HG03439 (cell line): ENCODE data around the gene SMCHD1.

Source experiments
- ATAC-seq: cut with Tn5 transposase; IDR thresholded peaks from one replicate; pipeline ENCODE4 v1.9.1; 2021; ENCODE audit warnings: mild to moderate bottlenecking, moderate library complexity; ENCODE audit not compliant: unreplicated experiment

SMCHD1 gene

GRCh38 chr18:2655178-2655953 is at the start of gene SMCHD1:
SMCHD1 (plus strand) TSS chr18:2655726; CDS start chr18:2656076, 350 bp downstream.
- ATAC-seq: peak; percentile 66

DNA sequence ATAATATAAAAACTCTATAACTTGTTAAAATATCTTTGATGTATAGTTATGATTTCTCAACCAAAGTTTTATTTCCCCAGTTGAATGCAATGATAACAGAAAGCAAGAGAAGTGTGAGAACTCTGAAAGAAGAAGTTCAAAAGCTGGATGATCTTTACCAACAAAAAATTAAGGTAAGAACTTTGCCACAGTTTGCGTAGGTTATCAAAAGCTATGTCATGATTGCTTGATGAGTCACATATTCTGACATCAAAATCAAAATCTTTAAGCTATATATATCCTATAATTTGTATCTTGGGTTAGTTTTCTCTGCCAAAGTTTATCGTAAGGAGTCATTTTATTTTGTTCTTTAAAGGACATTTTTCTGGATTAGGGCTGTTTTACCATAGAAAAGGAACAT is 49.2 kb upstream of the SMCHD1 start:
- no peak for ATAC-seq

DNA sequence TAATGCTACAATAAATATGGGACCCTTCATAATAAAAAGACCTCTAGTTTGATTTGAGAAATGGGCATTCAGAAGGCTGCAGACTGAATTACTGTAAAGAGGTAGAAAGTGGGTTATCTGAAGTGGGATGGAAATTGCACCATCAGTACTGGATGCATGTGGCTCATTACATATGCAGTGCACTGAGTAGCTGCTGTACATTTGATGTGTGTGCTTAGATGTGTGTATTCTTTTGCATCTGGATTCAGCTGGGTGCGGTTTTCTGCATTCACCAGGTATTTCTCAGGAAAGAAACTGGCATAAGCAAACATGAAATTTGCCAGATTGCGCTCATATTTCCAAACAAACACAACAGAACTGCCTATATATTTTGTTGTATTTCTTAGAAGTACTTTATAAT is 45.9 kb upstream of the SMCHD1 start:
- ATAC-seq: no peak

- ATAC-seq: no peak
Observed at GRCh38 chr18:2610549-2610948, 45.0 kb upstream of the SMCHD1 start.

- ATAC-seq: no peak
Observed at GRCh38 chr18:2612996-2613395, 42.5 kb upstream of the SMCHD1 start.

DNA sequence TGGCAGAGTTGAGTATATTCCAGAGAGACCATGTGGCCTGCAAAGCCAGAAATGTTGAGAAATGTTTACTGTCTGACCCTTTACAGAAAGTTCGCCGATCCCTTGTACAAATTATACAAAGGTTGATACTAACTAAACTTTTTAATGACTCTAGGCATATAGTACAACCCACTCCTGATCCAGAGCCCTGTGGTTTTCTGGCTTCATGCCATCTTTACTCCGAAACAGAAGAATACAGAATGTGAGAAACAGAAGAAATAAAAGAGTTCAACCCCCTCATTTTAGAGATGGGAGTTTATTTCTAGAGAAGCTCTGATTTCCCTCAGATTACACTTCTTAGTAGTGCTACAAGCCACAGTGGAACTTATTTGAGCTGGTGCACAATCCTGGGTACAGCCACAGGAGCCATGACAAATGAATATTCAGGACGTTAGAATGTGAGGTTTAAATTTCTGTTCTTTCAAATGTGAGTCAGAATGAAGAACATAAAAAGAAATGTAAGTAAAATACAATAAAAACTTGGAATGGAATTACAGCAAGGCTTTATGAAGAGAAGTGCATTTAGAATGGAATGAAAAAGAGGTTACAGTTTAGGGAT is 38.0 kb upstream of the SMCHD1 start:
- ATAC-seq: no peak

- ATAC-seq: no peak
Observed at GRCh38 chr18:2618009-2618408, 37.5 kb upstream of the SMCHD1 start.

- ATAC-seq: no peak
Observed at GRCh38 chr18:2625217-2625616, 30.3 kb upstream of the SMCHD1 start.

DNA sequence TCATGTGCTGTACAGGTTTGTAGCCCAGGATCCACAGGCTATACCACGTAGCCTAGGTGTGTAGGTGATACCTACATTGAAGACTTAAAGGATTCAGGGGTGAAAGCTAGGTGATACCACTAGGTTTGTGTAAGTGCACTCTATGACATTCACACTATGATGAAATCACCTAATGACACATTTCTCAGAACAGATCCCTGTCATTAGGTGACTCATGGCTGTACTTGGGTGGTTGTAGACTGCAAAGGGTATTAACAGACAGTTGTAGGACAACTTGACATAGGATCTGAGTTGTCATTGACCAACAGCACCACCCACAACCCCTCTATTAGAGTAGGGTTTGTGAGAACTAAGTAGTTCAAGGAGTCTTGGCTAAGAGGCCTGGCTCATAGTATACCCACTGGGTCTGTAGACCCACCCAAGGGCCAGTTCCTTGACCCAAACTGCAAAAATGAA is 27.7 kb upstream of the SMCHD1 start:
- ATAC-seq: no peak

DNA sequence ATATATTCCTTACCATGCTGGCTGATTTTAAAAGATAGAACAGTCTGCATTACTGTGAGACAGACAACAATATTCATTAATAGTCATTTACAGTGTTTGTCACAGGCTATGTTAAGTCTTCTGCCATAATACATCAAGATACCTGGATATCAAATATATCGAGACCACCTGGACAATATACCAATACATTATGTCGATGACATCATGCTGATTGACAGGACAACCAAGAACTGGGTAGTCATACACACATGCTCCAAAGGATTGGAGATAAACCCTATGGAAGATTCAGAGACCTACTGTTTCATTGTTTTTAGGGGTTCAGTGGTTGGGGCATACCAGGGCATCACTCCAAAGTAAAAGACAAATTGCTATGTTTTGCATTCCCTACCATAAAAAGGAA is 26.5 kb upstream of the SMCHD1 start:
- ATAC-seq: no peak

DNA sequence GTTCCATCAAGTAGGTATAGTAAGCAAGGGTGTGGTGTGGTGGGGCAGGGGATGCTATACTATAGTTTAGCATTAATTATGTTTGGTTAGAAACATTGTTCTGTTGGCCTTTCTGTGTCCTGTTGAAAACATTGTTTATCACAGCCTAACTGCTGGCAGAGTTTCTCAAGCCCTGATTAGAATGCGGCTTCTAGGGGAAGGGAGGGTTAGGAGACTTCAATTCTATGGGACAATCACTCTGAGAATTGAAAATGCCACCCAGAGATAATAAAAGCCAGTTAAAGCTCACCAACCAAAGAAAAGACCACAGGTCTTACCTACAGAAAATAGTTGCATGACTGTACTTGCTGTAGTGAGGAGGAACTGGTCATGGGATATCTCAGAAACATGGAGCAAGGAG is 19.9 kb upstream of the SMCHD1 start:
- ATAC-seq: no peak

DNA sequence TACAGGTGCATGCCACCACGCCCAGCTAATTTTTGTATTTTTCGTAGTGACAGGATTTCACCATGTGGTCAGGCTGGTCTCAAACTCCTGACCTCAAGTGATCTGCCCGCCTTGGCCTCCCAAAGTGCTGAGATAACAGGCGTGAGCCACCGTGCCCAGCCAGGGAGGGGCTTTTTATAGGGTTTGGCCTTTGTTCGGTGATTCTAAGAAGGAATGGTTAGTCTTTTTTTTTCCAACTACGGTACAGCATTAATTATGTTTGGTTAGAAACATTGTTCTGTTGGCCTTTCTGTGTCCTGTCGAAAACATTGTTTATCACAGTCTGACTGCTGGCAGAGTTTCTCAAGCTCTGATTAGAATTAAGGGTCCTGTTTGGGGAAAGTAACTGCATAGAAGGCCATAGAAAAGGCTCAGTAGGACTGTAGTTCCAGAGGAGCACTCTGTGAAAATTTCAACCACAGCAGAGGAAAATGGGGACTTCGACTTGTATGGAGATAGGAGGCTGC is 19.3 kb upstream of the SMCHD1 start:
- no peak for ATAC-seq

GRCh38 chr18:2641638-2642037 is 13.9 kb upstream of the SMCHD1 start:
- peak; percentile 69 for ATAC-seq

DNA sequence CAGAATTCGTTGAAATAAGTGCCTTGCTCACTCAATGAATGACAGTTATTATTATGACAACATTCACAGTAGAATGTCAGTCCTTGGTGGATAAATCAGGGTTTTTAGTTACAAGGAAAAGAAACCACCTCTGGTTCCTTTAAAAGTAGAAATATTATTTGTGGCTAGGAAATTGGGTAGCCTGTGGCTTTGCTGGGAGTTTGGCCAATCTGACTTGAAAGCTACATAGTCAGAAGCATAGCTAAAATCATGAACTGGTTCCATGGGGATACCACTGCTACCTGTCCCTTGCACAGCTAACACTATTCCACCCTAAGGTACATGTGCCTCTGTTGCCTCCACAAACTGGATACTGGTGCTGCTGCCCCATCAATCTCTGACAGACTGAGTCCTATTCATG is 12.8 kb upstream of the SMCHD1 start:
- ATAC-seq: no peak

- ATAC-seq: no peak
Observed at GRCh38 chr18:2644535-2644934, 11.0 kb upstream of the SMCHD1 start.

- no peak for ATAC-seq
Observed at GRCh38 chr18:2651981-2652380, 3.5 kb upstream of the SMCHD1 start.

GRCh38 chr18:2653467-2653866 is 2.1 kb upstream of the SMCHD1 start:
- ATAC-seq: no peak

DNA sequence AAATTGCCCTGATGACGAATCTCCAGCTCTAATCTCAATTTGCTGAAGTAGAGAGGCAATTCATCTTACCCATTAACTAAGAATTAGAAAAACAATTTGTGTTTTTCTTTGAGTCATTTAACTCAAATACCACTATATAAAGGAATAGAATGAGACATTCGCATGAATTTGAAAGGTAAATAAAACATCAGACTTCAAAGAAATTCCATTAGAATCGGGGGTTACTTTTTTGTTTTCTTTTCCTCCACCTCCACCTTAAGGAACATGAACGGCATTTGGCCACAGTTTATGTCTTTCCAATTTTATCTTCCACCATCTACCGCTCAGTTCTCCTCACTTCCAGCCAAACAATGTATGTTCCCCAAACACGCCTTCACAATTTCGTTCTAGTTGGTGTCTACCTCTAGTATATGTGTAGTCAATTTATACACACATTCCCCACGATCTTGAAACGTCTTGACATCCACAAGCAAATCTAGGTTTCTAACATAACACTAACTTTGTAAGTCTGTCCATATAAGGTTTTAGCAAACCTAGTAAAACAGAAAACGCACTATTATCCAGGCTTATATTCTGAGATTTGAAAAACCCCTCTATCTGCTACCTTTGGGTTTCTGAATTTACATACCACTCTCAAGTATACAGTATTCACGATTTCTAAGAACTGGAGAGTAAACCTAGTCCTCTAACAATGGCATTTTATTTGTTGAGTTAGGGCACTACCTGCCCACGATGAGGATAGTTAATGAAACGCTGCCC is 1.2 kb upstream of the SMCHD1 start:
- no peak for ATAC-seq

GRCh38 chr18:2654928-2655177 is 673 bp upstream of the SMCHD1 start:
- ATAC-seq: peak; percentile 40

- peak; percentile 33 for ATAC-seq
Observed at GRCh38 chr18:2655954-2656236, 369 bp downstream of the SMCHD1 start.

DNA sequence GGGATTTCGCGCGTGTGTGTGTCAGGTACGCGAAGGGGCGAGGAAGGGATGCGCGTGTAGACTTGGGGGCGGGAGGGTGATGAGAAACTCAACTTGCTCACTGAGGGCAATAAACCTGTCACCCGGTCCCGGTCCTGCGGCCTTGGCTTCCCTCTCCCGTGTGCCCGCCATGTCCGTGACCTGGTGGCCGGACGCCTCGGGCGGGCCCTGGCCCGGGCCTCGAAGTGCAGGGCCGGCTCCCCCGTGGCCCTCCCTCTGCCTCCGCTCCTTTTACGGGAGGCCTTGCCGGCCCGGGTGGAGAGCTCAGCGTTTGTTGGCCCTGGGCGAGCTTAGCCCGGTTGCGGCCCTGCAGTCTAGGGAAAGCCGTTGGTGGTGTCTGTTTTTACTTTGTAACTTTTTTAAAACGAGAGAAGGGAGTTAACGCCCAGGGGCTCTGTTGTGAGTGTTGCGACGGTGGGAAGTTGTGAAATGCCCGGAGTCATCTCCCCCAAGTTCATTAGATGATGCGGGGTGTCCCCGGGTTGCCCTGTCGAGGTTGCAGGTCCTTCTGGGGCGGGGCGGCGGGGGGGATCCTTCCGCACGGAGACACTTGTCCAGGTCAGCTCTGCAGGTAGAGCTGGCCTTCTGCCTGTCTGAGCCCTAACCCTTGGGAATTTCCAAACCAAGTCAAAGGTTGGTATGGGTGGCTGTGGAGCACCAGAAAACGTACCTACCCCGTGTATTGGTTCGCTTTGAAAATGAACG is 883 bp downstream of the SMCHD1 start:
- ATAC-seq: peak; percentile 13
